ENCODE measurements around the gene GRIK2. TPM values are rescaled to one million over a fixed set of nuclear protein-coding genes. Genes with fewer than 3 reads are reported as not detected.

GRIK2 gene
- total RNA-seq, 5 donors from 2014 or later (not counting 1 experiment from before 2014, with no cell fraction given), result 0.15 to 0.19 TPM; not detected in 3

DNA sequence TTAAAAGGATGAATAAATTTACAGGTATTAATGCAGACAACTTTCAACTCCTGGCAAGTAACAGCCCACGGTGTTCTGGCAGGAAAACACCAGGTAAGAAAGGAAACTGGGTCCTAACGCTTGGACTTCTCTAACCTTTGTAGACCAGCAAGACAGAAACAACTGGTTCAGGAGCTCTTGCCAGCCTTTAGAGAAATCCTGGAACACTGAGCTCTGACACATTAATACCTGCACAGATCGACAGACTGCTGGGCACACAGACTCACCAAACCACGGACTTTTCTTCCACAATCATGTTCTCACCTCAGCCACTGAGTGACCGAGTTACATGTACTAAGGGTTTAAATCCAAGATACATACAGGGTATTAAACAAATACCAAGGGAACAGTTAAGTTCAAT lies 36.3 kb downstream of the GRIK2 start:
- ChIA-PET POLR2A (no interaction called here), CTCF (no interaction called here)
- peaks cover 0 to 3% (median 3%) of the 10 kb centered on the region in 3 donors for H3K9me3 Mint-ChIP-seq
- no peaks in the 10 kb centered on the region for H3K27me3 Mint-ChIP-seq
- H3K36me3 Mint-ChIP-seq, result no peaks in the 10 kb centered on the region
- ATAC-seq (replicated peaks in 1 of 4), result no peak
- Histone ChIP-seq H3K9me3 (no peaks in the 10 kb centered on the region), H3K4me3 (ENCODE audit: control insufficient read depth in 1 of 2, extremely low read depth in 1 of 2, low read length in 1 of 2) (no peak overlapping the region), H3K27me3 (replicated peaks in 1 of 2; ENCODE audit: control insufficient read depth in 2 of 2, extremely low read depth in 1 of 2, insufficient read depth in 2 of 2, low read length in 1 of 2) (no peaks in the 10 kb centered on the region), H3K27ac (ENCODE audit: low read length) (no peak overlapping the region), H3K36me3 (ENCODE audit: control insufficient read depth in 2 of 2, extremely low read depth in 1 of 2, insufficient read depth in 1 of 2, low read length in 1 of 2) (no peaks in the 10 kb centered on the region), H3K4me1 (ENCODE audit: control insufficient read depth in 1 of 2, extremely low read depth in 1 of 2, insufficient read depth in 2 of 2, low read length in 2 of 2) (no peaks in the 10 kb centered on the region)
- no peaks in the 10 kb centered on the region for H3K4me1 Mint-ChIP-seq
- DNase-seq, result no peak
- no peak overlapping the region for H3K4me3 Mint-ChIP-seq
- 67% methylated on average over 4 of the region's 5 CpGs for WGBS (ENCODE audit: insufficient coverage)
- no peak overlapping the region for H3K27ac Mint-ChIP-seq

DNA sequence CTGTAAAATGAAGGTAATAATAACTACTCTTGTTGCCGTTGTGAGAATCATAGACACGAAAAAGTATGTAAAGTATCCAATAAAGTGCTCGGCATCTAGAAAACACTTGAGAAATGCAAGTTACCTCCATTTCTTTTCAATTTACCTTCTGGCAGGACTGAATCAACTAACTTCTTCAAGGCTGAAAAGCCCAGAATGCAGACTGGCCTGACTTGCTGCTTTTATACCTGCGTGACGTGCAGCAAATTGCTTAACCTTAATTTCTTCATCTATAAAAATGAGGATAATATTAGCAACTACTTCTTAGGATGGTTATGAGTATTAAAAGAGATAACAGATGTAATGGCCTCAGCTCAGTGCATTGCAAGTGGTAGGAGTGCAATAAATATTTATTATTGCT lies 39.6 kb downstream of the GRIK2 start:
- WGBS (ENCODE audit: insufficient coverage), result no CpG with 5 or more reads among the region's 5 CpGs
- no peaks in the 10 kb centered on the region for H3K27me3 Mint-ChIP-seq
- Histone ChIP-seq H3K4me3 (ENCODE audit: control insufficient read depth in 1 of 2, extremely low read depth in 1 of 2, low read length in 1 of 2) (no peak overlapping the region), H3K27me3 (replicated peaks in 1 of 2; ENCODE audit: control insufficient read depth in 2 of 2, extremely low read depth in 1 of 2, insufficient read depth in 2 of 2, low read length in 1 of 2) (no peaks in the 10 kb centered on the region), H3K27ac (ENCODE audit: low read length) (no peak overlapping the region), H3K4me1 (ENCODE audit: control insufficient read depth in 1 of 2, extremely low read depth in 1 of 2, insufficient read depth in 2 of 2, low read length in 2 of 2) (no peaks in the 10 kb centered on the region), H3K36me3 (ENCODE audit: control insufficient read depth in 2 of 2, extremely low read depth in 1 of 2, insufficient read depth in 1 of 2, low read length in 1 of 2) (no peaks in the 10 kb centered on the region), H3K9me3 (no peaks in the 10 kb centered on the region)
- no peak overlapping the region for H3K27ac Mint-ChIP-seq
- no peaks in the 10 kb centered on the region for H3K4me1 Mint-ChIP-seq
- DNase-seq (no peak), ATAC-seq (replicated peaks in 1 of 4) (no peak)
- H3K4me3 Mint-ChIP-seq, result no peak overlapping the region
- H3K36me3 Mint-ChIP-seq, result no peaks in the 10 kb centered on the region
- peaks cover 0 to 11% (median 0%) of the 10 kb centered on the region in 3 donors for H3K9me3 Mint-ChIP-seq
- ChIA-PET CTCF (no interaction called here), POLR2A (no interaction called here)

DNA sequence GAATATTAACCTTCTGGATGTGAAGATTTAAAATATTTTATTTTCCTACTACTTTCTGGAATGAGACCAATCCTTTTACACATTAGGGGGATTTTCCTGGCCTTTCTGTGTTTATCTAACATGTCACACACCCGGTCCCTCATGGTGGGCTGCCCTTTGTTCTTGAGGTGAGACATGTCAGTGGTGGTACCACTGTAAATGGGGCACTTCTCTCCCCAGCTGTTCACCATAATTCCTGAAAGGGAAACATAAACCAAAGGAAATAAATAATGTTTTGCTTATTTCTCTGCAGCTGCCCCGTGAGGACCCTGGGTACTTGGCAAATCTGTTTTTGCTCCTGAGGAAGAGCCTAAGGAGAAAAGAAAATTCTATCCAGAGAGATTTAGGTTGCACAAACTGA lies 41.1 kb downstream of the GRIK2 start:
- DNase-seq (no peak), ATAC-seq (replicated peaks in 1 of 4) (no peak)
- no peak overlapping the region for H3K27ac Mint-ChIP-seq
- H3K4me1 Mint-ChIP-seq, result no peaks in the 10 kb centered on the region
- WGBS (ENCODE audit: insufficient coverage), result no CpG with 5 or more reads among the region's 2 CpGs
- H3K9me3 Mint-ChIP-seq, result peaks cover 0 to 11% (median 0%) of the 10 kb centered on the region in 3 donors
- H3K27me3 Mint-ChIP-seq, result no peaks in the 10 kb centered on the region
- H3K4me3 ChIP-seq (ENCODE audit: control insufficient read depth in 1 of 2, extremely low read depth in 1 of 2, low read length in 1 of 2), result no peak overlapping the region
- H3K27me3 ChIP-seq (replicated peaks in 1 of 2; ENCODE audit: control insufficient read depth in 2 of 2, extremely low read depth in 1 of 2, insufficient read depth in 2 of 2, low read length in 1 of 2), result no peaks in the 10 kb centered on the region
- no peaks in the 10 kb centered on the region for H3K4me1 ChIP-seq (ENCODE audit: control insufficient read depth in 1 of 2, extremely low read depth in 1 of 2, insufficient read depth in 2 of 2, low read length in 2 of 2)
- ChIA-PET CTCF (no interaction called here), POLR2A (interaction anchor here in 1 of 2 donors (0.7 kb wide), 1 partner anchor 828 kb away, joined by 3 read pairs; no protein-coding TSS in a partner anchor)
- H3K4me3 Mint-ChIP-seq, result no peak overlapping the region
- H3K9me3 ChIP-seq, result no peaks in the 10 kb centered on the region
- H3K27ac ChIP-seq (ENCODE audit: low read length), result no peak overlapping the region
- no peaks in the 10 kb centered on the region for H3K36me3 Mint-ChIP-seq
- no peaks in the 10 kb centered on the region for H3K36me3 ChIP-seq (ENCODE audit: control insufficient read depth in 2 of 2, extremely low read depth in 1 of 2, insufficient read depth in 1 of 2, low read length in 1 of 2)

DNA sequence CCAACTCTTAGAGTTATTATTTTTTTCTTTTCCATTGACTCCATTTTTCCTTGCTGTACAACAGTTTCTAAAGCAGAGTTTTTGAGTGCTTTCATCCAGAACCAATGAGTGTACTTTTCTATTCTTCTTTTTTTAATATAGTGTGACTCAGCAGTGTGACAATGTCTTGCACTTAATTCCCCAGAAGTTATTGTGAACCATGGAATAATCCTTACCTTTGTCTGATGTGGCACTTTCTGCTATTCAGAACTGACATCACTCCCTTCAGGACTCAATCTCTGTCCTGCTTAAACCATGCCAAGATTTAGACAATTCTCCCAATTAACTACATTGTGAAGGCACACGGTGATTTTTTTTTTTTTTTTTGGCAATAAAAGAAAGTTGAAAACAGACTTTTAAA lies 41.5 kb downstream of the GRIK2 start:
- H3K4me3 Mint-ChIP-seq, result no peak overlapping the region
- no peaks in the 10 kb centered on the region for H3K9me3 ChIP-seq
- no CpG with 5 or more reads among the region's 1 CpG for whole genome bisulfite sequencing (ENCODE audit: insufficient coverage)
- H3K4me3 ChIP-seq (ENCODE audit: control insufficient read depth in 1 of 2, extremely low read depth in 1 of 2, low read length in 1 of 2), result no peak overlapping the region
- ATAC-seq (replicated peaks in 1 of 4) (no peak), DNase-seq (no peak)
- no peaks in the 10 kb centered on the region for H3K4me1 ChIP-seq (ENCODE audit: control insufficient read depth in 1 of 2, extremely low read depth in 1 of 2, insufficient read depth in 2 of 2, low read length in 2 of 2)
- ChIA-PET CTCF (no interaction called here), POLR2A (interaction anchor here in 1 of 2 donors (0.7 kb wide), 1 partner anchor 827 kb away, joined by 3 read pairs; no protein-coding TSS in a partner anchor)
- H3K27ac ChIP-seq (ENCODE audit: low read length), result no peak overlapping the region
- no peaks in the 10 kb centered on the region for H3K27me3 Mint-ChIP-seq
- no peaks in the 10 kb centered on the region for H3K36me3 Mint-ChIP-seq
- H3K27ac Mint-ChIP-seq, result no peak overlapping the region
- H3K36me3 ChIP-seq (ENCODE audit: control insufficient read depth in 2 of 2, extremely low read depth in 1 of 2, insufficient read depth in 1 of 2, low read length in 1 of 2), result no peaks in the 10 kb centered on the region
- peaks cover 0 to 11% (median 3%) of the 10 kb centered on the region in 3 donors for H3K9me3 Mint-ChIP-seq
- H3K4me1 Mint-ChIP-seq, result no peaks in the 10 kb centered on the region
- no peaks in the 10 kb centered on the region for H3K27me3 ChIP-seq (replicated peaks in 1 of 2; ENCODE audit: control insufficient read depth in 2 of 2, extremely low read depth in 1 of 2, insufficient read depth in 2 of 2, low read length in 1 of 2)

DNA sequence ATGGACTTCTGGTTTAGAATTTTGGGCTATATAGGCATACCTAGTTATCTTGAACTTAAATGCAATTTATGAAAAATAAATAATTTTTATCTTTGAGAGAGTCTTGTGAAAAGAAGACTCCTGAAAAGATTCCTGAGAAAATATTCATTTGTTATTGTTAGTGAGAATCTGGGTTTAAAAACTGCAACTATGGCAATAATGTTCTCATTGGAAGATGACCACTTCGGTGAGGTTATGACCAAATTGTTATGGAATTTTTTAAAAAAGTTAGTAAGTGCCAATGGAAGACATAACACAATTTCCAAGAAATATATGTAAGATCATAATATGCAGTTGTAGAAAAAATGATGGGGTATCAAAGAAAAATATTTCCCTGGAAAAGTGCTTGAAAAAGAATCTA lies 46.3 kb downstream of the GRIK2 start:
- POLR2A ChIA-PET, result no interaction called here
- no peaks in the 10 kb centered on the region for H3K4me1 Mint-ChIP-seq
- ATAC-seq (replicated peaks in 1 of 4), result no peak

DNA sequence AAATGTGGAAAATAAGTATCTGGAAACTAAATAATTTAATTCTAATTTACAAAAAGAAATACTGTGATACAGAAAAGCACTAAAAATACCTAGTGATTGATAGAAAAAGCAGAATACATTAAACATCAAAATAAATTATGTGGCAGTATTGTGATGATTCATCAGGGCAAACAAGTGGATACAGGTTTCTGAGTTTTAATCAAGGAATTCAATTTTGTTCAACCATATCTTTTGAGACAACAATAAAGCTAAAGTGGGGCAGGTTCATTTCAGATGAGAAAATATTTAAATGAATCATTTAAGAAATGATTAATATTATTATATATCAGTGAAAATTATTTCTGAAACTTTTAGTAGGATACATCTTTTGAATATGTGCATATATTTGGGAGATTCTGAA lies 49.8 kb downstream of the GRIK2 start:
- H3K36me3 ChIP-seq (ENCODE audit: control insufficient read depth in 2 of 2, extremely low read depth in 1 of 2, insufficient read depth in 1 of 2, low read length in 1 of 2), result no peaks in the 10 kb centered on the region
- POLR2A ChIA-PET, result no interaction called here
- H3K27ac ChIP-seq (ENCODE audit: low read length), result no peak overlapping the region
- no peak for ATAC-seq (replicated peaks in 1 of 4)
- no peaks in the 10 kb centered on the region for H3K27me3 Mint-ChIP-seq
- H3K4me3 Mint-ChIP-seq, result no peak overlapping the region
- H3K27ac Mint-ChIP-seq, result no peak overlapping the region
- H3K4me1 Mint-ChIP-seq, result no peaks in the 10 kb centered on the region
- CTCF ChIA-PET, result no interaction called here
- H3K9me3 ChIP-seq, result no peaks in the 10 kb centered on the region
- no peak overlapping the region for H3K4me3 ChIP-seq (ENCODE audit: control insufficient read depth in 1 of 2, extremely low read depth in 1 of 2, low read length in 1 of 2)
- H3K36me3 Mint-ChIP-seq, result no peaks in the 10 kb centered on the region
- H3K4me1 ChIP-seq (ENCODE audit: control insufficient read depth in 1 of 2, extremely low read depth in 1 of 2, insufficient read depth in 2 of 2, low read length in 2 of 2), result no peaks in the 10 kb centered on the region
- H3K9me3 Mint-ChIP-seq, result peaks cover 0 to 7% (median 0%) of the 10 kb centered on the region in 3 donors
- no peak for DNase-seq
- no peaks in the 10 kb centered on the region for H3K27me3 ChIP-seq (replicated peaks in 1 of 2; ENCODE audit: control insufficient read depth in 2 of 2, extremely low read depth in 1 of 2, insufficient read depth in 2 of 2, low read length in 1 of 2)

More for the DNA sequence above, 46.3 kb downstream of the GRIK2 start:
- Mint-ChIP-seq H3K9me3 (peaks cover 0 to 11% (median 3%) of the 10 kb centered on the region in 3 donors), H3K4me3 (no peak overlapping the region), H3K36me3 (no peaks in the 10 kb centered on the region), H3K27ac (no peak overlapping the region), H3K27me3 (no peaks in the 10 kb centered on the region)
- no peaks in the 10 kb centered on the region for H3K27me3 ChIP-seq (replicated peaks in 1 of 2; ENCODE audit: control insufficient read depth in 2 of 2, extremely low read depth in 1 of 2, insufficient read depth in 2 of 2, low read length in 1 of 2)
- CTCF ChIA-PET, result no interaction called here
- no peak overlapping the region for H3K4me3 ChIP-seq (ENCODE audit: control insufficient read depth in 1 of 2, extremely low read depth in 1 of 2, low read length in 1 of 2)
- H3K27ac ChIP-seq (ENCODE audit: low read length), result no peak overlapping the region
- no peaks in the 10 kb centered on the region for H3K36me3 ChIP-seq (ENCODE audit: control insufficient read depth in 2 of 2, extremely low read depth in 1 of 2, insufficient read depth in 1 of 2, low read length in 1 of 2)
- H3K9me3 ChIP-seq, result no peaks in the 10 kb centered on the region
- WGBS (ENCODE audit: insufficient coverage), result no CpG with 5 or more reads among the region's 1 CpG
- no peaks in the 10 kb centered on the region for H3K4me1 ChIP-seq (ENCODE audit: control insufficient read depth in 1 of 2, extremely low read depth in 1 of 2, insufficient read depth in 2 of 2, low read length in 2 of 2)
- no peak for DNase-seq

DNA sequence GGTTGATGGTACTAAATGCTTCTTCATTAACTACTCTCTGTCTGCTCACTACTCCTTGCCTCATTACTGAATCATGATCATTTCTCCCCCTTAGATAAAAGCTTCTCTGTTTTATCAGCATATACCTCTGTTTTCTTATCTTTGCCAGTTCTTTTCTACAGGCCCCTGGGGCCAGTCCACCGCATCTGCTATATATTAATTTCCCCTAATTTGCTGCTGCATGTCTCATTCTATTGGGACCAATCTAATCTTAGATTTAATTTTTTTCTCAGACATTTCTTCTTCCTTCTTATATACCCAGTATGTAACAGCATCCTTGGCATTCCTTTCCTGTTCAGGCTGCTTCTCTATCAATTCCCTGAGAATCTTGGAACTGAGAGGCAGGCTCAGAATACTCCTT lies 51.2 kb downstream of the GRIK2 start:
- no peak overlapping the region for H3K27ac Mint-ChIP-seq
- no peaks in the 10 kb centered on the region for H3K4me1 Mint-ChIP-seq
- CTCF ChIA-PET, result no interaction called here

More for the DNA sequence above, 51.2 kb downstream of the GRIK2 start:
- ATAC-seq (replicated peaks in 1 of 4), result no peak
- H3K27me3 ChIP-seq (replicated peaks in 1 of 2; ENCODE audit: control insufficient read depth in 2 of 2, extremely low read depth in 1 of 2, insufficient read depth in 2 of 2, low read length in 1 of 2), result no peaks in the 10 kb centered on the region
- no peak for DNase-seq
- H3K27ac ChIP-seq (ENCODE audit: low read length), result no peak overlapping the region
- H3K36me3 ChIP-seq (ENCODE audit: control insufficient read depth in 2 of 2, extremely low read depth in 1 of 2, insufficient read depth in 1 of 2, low read length in 1 of 2), result no peaks in the 10 kb centered on the region
- peaks cover 0 to 7% (median 0%) of the 10 kb centered on the region in 3 donors for H3K9me3 Mint-ChIP-seq
- 83% methylated on average over 1 of the region's 1 CpG for WGBS (ENCODE audit: insufficient coverage)
- H3K4me3 Mint-ChIP-seq, result no peak overlapping the region
- no peaks in the 10 kb centered on the region for H3K27me3 Mint-ChIP-seq
- POLR2A ChIA-PET, result no interaction called here
- no peak overlapping the region for H3K4me3 ChIP-seq (ENCODE audit: control insufficient read depth in 1 of 2, extremely low read depth in 1 of 2, low read length in 1 of 2)
- H3K9me3 ChIP-seq, result no peaks in the 10 kb centered on the region
- no peaks in the 10 kb centered on the region for H3K36me3 Mint-ChIP-seq
- no peaks in the 10 kb centered on the region for H3K4me1 ChIP-seq (ENCODE audit: control insufficient read depth in 1 of 2, extremely low read depth in 1 of 2, insufficient read depth in 2 of 2, low read length in 2 of 2)
